HG03457 (cell line): ENCODE results near the gene ITPK1.

Experiments used
- ATAC-seq: cut with Tn5 transposase; IDR thresholded peaks from one replicate; pipeline ENCODE4 v1.9.1; 2021; ENCODE audit warnings: moderate number of reproducible peaks; ENCODE audit not compliant: unreplicated experiment

The ITPK1 gene

GRCh38 chr14:93012506-93012905 is 103.2 kb downstream of the ITPK1 start:
- no peak for ATAC-seq

GRCh38 chr14:93011650-93012325 is 103.9 kb downstream of the ITPK1 start:
- ATAC-seq: no peak

DNA sequence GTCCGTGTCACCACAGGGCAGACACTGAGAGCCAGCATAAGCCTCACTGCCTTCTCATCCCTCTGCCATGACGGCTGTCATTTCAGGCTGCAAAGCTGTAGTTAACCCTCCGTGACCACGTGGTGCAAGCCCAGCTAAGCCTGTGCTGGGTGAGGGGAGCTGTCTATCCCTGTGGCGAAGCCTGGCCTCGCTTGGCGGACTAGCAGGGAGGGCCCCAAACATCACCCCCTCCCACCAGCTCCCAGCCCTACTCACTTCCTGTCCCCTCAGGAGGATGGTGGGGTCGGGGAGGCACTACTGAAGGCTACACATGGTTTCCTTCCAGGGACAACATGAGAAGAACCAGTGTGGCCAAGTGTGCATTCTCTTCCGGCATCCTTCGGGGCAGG is 104.6 kb downstream of the ITPK1 start:
- no peak for ATAC-seq

- no peak for ATAC-seq
Observed at GRCh38 chr14:93010522-93011140, 105.1 kb downstream of the ITPK1 start.

- ATAC-seq: no peak
Observed at GRCh38 chr14:93010130-93010499, 105.6 kb downstream of the ITPK1 start.

DNA sequence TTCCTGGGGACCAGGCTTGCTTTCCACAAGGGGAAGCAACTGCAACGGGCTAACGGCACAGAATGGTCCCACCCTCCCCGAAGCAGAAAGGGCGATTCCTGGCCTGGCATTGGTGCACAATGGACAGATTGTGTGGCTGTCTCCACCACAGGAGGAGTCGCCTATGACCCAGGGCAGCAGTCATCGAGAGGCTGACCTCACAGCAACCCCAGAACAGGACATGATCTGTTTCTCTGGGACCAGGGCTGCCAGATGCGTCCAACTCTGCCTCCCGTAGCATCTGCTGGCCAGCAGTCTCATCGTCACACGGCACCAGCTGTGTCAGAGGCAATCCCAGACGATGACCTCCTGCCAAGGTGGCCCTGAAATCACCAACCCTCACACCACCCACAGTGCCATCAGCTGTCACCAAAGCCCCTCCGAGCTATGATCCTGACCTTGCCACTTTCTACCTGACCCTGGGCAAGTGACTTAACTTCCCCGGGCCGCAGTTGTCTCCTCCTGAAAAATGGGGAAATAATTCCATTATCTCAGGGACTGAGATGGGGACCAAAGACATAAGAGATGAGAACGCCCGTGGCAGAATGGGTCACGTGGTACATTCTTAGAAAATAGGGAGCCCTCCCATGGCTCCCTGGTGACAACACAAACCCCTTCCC is 106.1 kb downstream of the ITPK1 start:
- no peak for ATAC-seq

DNA sequence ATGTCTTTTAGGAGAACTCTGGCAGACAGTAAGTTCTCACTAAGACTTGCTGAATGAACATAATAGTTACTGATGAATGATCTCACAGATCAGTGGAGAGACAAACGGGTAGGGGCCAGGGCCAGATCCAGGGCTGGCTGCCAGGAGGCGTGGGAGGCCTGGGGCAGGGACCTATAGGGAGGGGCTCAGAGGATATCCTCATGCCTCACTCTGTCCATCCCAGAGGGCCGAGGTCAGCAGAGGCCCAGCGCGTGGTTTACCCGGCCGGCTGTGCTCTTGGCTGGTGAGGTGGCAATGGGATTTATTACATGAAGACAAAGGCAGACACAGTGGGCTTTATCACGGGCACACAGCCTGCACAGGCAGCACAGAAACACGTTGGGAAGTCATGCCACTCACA is 107.3 kb downstream of the ITPK1 start:
- ATAC-seq: no peak

DNA sequence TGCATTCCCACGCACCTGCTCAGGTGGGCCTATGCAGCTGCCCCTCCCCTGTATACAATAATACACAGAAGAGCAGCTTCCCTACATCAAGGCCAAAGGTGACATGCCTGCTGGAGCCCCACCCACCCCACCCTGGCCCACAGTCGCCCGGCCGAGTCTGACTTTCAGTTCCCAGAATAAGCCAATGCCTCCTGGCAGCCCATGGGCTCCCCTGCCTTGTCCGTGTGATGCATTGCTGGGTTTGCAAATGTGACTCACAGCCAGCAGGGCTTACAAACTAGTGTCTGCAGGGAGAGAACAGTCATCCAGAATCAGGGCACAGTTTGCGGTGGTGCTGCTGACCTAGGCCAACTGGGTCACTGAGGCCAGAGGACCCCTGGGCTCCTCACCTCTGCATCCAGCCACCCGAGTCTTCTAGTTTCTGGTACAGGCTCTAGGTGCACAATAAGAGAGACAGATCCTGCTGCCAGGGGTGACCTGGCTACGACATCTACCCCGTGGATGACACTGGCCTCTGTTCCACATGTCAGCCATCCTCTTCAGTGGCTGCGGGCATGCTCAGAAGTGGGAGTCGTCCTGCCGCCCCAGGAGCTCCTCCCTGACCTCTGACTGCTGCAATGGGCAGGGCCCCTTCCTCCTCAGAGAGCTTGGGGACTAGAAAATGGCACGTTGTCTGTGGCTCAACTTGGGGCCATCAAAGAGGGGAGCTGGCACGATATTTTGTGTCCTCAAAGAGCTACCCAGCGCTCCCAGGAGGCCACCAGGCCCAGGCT is 108.3 kb downstream of the ITPK1 start:
- ATAC-seq: no peak

GRCh38 chr14:93006567-93007051 is 109.1 kb downstream of the ITPK1 start:
- no peak for ATAC-seq

GRCh38 chr14:93005838-93006237 is 109.9 kb downstream of the ITPK1 start:
- ATAC-seq: no peak

DNA sequence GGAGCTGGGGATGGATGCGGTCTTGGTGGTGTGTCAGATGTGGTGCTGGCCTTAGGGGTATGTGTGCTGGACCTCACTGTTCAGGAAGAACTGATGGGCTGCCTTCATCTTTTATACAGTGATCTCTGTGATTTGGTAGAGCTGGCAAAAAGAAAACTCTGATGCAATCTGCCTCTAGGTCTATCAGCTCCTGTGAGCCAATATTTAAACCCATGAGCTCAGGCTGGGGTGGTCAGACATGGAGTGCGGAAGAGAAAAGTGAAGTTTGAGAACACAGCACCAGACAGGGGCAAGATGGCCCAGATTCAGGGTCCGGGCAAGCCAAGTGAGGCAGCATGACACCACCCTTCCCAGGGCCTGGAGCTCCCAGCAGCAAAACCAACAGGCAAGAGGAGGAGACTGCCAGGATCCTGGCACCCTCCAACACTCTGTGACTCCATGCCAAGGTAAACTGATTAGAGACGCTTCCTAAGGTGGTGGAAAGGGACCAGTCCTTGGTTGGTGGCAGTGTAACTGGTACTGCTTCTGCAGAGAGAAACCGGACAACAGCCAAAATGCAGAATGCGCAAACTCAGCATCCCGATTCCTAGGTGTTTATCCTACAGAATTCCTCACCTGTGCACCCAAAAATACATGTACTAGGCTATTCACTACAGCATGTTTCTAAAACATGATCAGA is 110.5 kb downstream of the ITPK1 start:
- no peak for ATAC-seq

GRCh38 chr14:93004699-93005082 is 111.0 kb downstream of the ITPK1 start:
- ATAC-seq: no peak

- ATAC-seq: no peak
Observed at GRCh38 chr14:93003945-93004698, 111.6 kb downstream of the ITPK1 start.

DNA sequence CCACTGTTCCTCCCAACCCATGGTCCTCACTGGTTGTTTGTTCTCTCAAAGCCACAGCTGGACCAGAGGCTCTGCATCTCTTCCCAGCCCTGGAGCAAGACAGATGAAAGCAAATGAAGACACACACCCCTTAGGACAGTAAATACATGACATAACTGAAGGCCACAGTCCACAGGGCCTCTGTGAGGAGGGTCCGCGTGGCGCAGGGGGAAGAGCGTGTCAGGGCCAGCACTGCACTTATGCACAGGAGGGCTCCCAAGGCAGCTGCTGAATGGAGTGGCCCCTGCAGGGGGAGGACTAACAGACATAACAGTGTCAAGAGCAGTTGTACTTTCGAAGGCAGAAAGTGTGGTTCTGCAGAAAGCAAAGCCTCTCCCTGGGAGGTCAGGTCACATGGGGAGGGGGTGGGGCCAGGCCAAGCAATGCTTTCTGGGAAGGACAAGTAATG is 112.8 kb downstream of the ITPK1 start:
- no peak for ATAC-seq

DNA sequence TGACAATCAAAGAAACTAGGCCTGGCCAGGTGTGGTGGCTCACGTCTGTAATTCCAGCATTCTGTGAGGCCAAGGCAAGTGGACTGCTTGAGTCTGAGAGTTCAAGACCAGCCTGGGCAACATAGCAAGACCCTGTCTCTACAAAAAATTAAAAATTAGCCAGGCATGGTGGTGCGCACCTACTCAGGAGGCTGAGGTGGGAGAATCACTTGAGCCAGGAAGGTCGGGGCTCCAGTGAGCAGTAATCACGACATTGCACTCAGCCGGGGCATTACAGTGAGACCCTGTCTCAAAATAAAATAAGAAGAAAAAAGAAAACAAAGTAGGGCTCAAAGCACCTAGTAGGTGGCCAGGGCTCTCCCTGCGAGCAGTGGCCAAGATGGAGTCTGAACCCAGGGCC is 113.7 kb downstream of the ITPK1 start:
- ATAC-seq: no peak

GRCh38 chr14:92998946-92999345 is 116.8 kb downstream of the ITPK1 start:
- ATAC-seq: no peak

- ATAC-seq: no peak
Observed at GRCh38 chr14:92997343-92998061, 118.2 kb downstream of the ITPK1 start.

DNA sequence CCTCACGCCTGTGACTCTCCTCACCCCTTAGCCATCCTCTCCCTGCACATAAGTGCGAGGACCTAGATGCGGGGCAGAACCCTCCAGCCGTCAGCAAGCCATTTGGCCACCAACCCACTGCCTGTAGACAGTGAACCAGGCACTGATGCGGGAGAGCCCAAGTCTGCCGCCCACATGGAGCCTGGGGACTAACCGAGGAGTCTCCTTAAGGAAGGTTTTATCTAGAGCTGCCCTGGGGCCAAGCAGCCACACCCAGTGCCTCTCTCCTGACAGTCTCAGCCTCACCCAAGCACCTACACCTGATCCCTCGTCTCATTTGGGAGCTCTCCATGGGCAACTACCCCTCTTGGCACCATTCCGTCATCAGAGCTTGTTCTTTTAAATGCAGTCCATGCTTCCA is 120.1 kb downstream of the ITPK1 start:
- no peak for ATAC-seq

- ATAC-seq: no peak
Observed at GRCh38 chr14:92994942-92995341, 120.8 kb downstream of the ITPK1 start.
